OCI-M1 (cell line): ENCODE results near the gene A1BG.
A peak's percentile ranks its signal among the peaks of the same experiment; 100 is the strongest.
"Not testable (repeated sequence)": the region's sequence is repeated elsewhere in the genome, so short reads cannot be mapped to it uniquely, and the experiment has no call there.

Source experiments
- DNase-seq: peaks from one replicate; lab custom pipeline; 2025; lab: John Stamatoyannopoulos, UW

Gene A1BG

GRCh38 chr19:58386576-58387337 is 33.5 kb upstream of the A1BG start, which contains the start of gene RPS5:
RPS5 (plus strand) TSS chr19:58387269; CDS start chr19:58388138, 869 bp downstream.
- peak; percentile 99 for DNase-seq

GRCh38 chr19:58385891-58386575 is 32.7 kb upstream of the A1BG start:
- peak; percentile 52 for DNase-seq

- DNase-seq, result no peak
Measured at GRCh38 chr19:58385313-58385890, 32.1 kb upstream of the A1BG start.

GRCh38 chr19:58382997-58383603 is 29.8 kb upstream of the A1BG start:
- no peak for DNase-seq

GRCh38 chr19:58381460-58382212 is 28.3 kb upstream of the A1BG start:
- DNase-seq, result peak; percentile 62

- DNase-seq, result peak; percentile 100
Measured at GRCh38 chr19:58380662-58381459, 27.6 kb upstream of the A1BG start, which contains the start of gene ZNF837. ZNF837 (minus strand) TSS chr19:58381030; CDS start chr19:58369332, 11,698 bp downstream.

- DNase-seq, result no peak
Measured at GRCh38 chr19:58380037-58380661, 26.9 kb upstream of the A1BG start.

GRCh38 chr19:58379246-58379645 is 26.0 kb upstream of the A1BG start:
- no peak for DNase-seq

- DNase-seq, result not testable (repeated sequence)
Measured at GRCh38 chr19:58376724-58377123, 23.4 kb upstream of the A1BG start.

GRCh38 chr19:58374200-58374599 is 20.9 kb upstream of the A1BG start:
- no peak for DNase-seq

- DNase-seq, result peak; percentile 18
Measured at GRCh38 chr19:58372311-58373133, 19.2 kb upstream of the A1BG start.

GRCh38 chr19:58368561-58369360 is 15.5 kb upstream of the A1BG start:
- DNase-seq, result no peak

GRCh38 chr19:58367698-58368454 is 14.6 kb upstream of the A1BG start:
- DNase-seq, result no peak

GRCh38 chr19:58366585-58367430 is 13.5 kb upstream of the A1BG start:
- DNase-seq, result no peak

- DNase-seq, result peak; percentile 54
Measured at GRCh38 chr19:58364146-58364545, 10.9 kb upstream of the A1BG start.

- peak; percentile 99 for DNase-seq
Measured at GRCh38 chr19:58362272-58362994, 9.1 kb upstream of the A1BG start, which contains the start of gene ZNF497. ZNF497 (minus strand) TSS chr19:58362751; CDS start chr19:58357635, 5,116 bp downstream.
